Measurements from ENCODE around the gene BTRC. TPM values are rescaled to one million over a fixed set of nuclear protein-coding genes. Genes with fewer than 3 reads are reported as not detected.

BTRC gene
- total RNA-seq, 1 experiment from 2014 or later: 22.4 TPM

GRCh38 chr10:101355072-101355706, 1.2 kb downstream of the BTRC start:
- DNase-seq (ENCODE audit: low spot score): no peak
- Mint-ChIP-seq H3K4me3 (peak overlapping the region; percentile 98), H3K27ac (peak overlapping the region; percentile 89), H3K9me3 (no peaks in the 10 kb centered on the region), H3K36me3 (no peaks in the 10 kb centered on the region), H3K27me3 (ENCODE audit: low read depth) (peaks cover 4% of the 10 kb centered on the region; the same call in 1 of the 2 replicates), H3K4me1 (peaks cover 12% of the 10 kb centered on the region)
- no peak for ATAC-seq
- no peak for TF ChIP-seq GRHL2 (CRISPR knock-in tag; IDR thresholded peaks at IDR 0.05; ENCODE audit: insufficient replicate concordance, severe bottlenecking)
- no peak for TF ChIP-seq ETV6 (CRISPR knock-in tag; IDR thresholded peaks at IDR 0.05)
- no peak for TF ChIP-seq ZNF416 (CRISPR knock-in tag; IDR thresholded peaks at IDR 0.05)
- TF ChIP-seq ZNF423 (CRISPR knock-in tag; IDR thresholded peaks at IDR 0.05): no peak
- TF ChIP-seq ZNF425 (CRISPR knock-in tag; conservative IDR thresholded peaks at IDR 0.05): no peak
- no peak for TF ChIP-seq MAX (CRISPR knock-in tag; IDR thresholded peaks at IDR 0.05)
- POLR2A ChIA-PET: no interaction called here
- CTCF ChIA-PET: interaction anchor here (1.0 to 1.8 kb wide), 4 partner anchors 11 to 112 kb away, joined by 3 to 8 read pairs (median 6); no protein-coding TSS in a partner anchor

- H3K27ac Mint-ChIP-seq: no peak overlapping the region
- no peak for DNase-seq (ENCODE audit: low spot score)
- ChIA-PET POLR2A (no interaction called here), CTCF (no interaction called here)
- TF ChIP-seq AR (CRISPR knock-in tag; IDR thresholded peaks at IDR 0.05) (no peak), IRF2 (CRISPR knock-in tag; IDR thresholded peaks at IDR 0.05; ENCODE audit: borderline replicate concordance, low read depth) (no peak), ZNF138 (CRISPR knock-in tag; conservative IDR thresholded peaks at IDR 0.05) (no peak)
- H3K36me3 Mint-ChIP-seq: no peaks in the 10 kb centered on the region
- H3K9me3 Mint-ChIP-seq: no peaks in the 10 kb centered on the region
- no peaks in the 10 kb centered on the region for H3K27me3 Mint-ChIP-seq (ENCODE audit: low read depth)
- H3K4me1 Mint-ChIP-seq: peaks cover 12% of the 10 kb centered on the region
- no peak overlapping the region for H3K4me3 Mint-ChIP-seq
- ATAC-seq: no peak
Observed at GRCh38 chr10:101356132-101356531, 2.2 kb downstream of the BTRC start.

- no peak overlapping the region for H3K27ac Mint-ChIP-seq
- H3K27me3 Mint-ChIP-seq (ENCODE audit: low read depth): no peaks in the 10 kb centered on the region
- no peak overlapping the region for H3K4me3 Mint-ChIP-seq
- POLR2A ChIA-PET: no interaction called here
- DNase-seq (ENCODE audit: low spot score) (no peak), ATAC-seq (no peak)
- peaks cover 12% of the 10 kb centered on the region for H3K4me1 Mint-ChIP-seq
- peak; percentile 55; the same call in 1 of the 2 replicates for TF ChIP-seq ZNF121 (CRISPR knock-in tag; IDR thresholded peaks at IDR 0.05)
- TF ChIP-seq ARID4B (CRISPR knock-in tag; IDR thresholded peaks at IDR 0.05; ENCODE audit: borderline replicate concordance): no peak
- TF ChIP-seq GRHL2 (CRISPR knock-in tag; IDR thresholded peaks at IDR 0.05; ENCODE audit: insufficient replicate concordance, severe bottlenecking): no peak
- TF ChIP-seq ZNF281 (CRISPR knock-in tag; IDR thresholded peaks at IDR 0.05): no peak
- H3K36me3 Mint-ChIP-seq: no peaks in the 10 kb centered on the region
- H3K9me3 Mint-ChIP-seq: no peaks in the 10 kb centered on the region
- CTCF ChIA-PET: no interaction called here
Observed at GRCh38 chr10:101357958-101358357, 4.0 kb downstream of the BTRC start.
